H1 (cell line): ENCODE results near the gene KRTAP15-1. TPM values are rescaled to one million over a fixed set of nuclear protein-coding genes. Genes with fewer than 3 reads are reported as not detected.

ENCODE experiments used
- BCL11A ChIP-seq, 2 experiments: IDR thresholded peaks; one replicate each; pipeline ENCODE4 v1.6.1; 2011; ENCODE audit warnings: low read depth in 2 of 2, low read length in 2 of 2, mild to moderate bottlenecking in 2 of 2
- EGR1 ChIP-seq: IDR thresholded peaks from 2 replicates; pipeline ENCODE4 v1.6.1; 2011; ENCODE audit warnings: low read depth, low read length, borderline replicate concordance
- GABPA ChIP-seq: IDR thresholded peaks from 2 replicates; pipeline ENCODE4 v1.6.1; 2011; ENCODE audit warnings: mild to moderate bottlenecking, low read length, moderate library complexity, borderline replicate concordance; ENCODE audit not compliant: insufficient read depth
- PHF8 ChIP-seq: fragments of 200-600 bp; sonication (generic); conservative IDR thresholded peaks from 2 replicates; pipeline ENCODE4 v1.7.1; 2012; ENCODE audit warnings: low read depth, mild to moderate bottlenecking, inconsistent platforms, low read length, moderate library complexity
- RXRA ChIP-seq: IDR thresholded peaks from 2 replicates; pipeline ENCODE4 v1.6.1; 2011; ENCODE audit warnings: low read depth, mild to moderate bottlenecking, low read length, moderate library complexity; ENCODE audit not compliant: insufficient read depth
- SIX5 ChIP-seq: IDR thresholded peaks from 2 replicates; pipeline ENCODE4 v1.6.1; 2011; ENCODE audit warnings: mild to moderate bottlenecking, low read depth, low read length
- TAF1 ChIP-seq: IDR thresholded peaks from 2 replicates; pipeline ENCODE4 v1.6.1; 2011; ENCODE audit warnings: mild to moderate bottlenecking, low read depth, low read length
- polyA plus RNA-seq, 7 experiments: library from polyadenylated mRNA; depleted of rRNA in 3 of 7; stranded (reverse) in 5 of 7; unstranded in 2 of 7; fragments of >200 nt in 5 of 7; fragments of 200-250 nt in 2 of 7; gene quantifications; 1 replicate in 5 of 7; 2 replicates in 1 of 7; 4 replicates in 1 of 7; pipeline versions ENCODE4 v1.2.1 to v1.2.3, GENCODE V29; 2011 to 2013; ENCODE audit warnings: missing spikeins in 2 of 7, mixed read lengths in 2 of 7
- total RNA-seq: library from RNA; stranded (reverse); fragmentation: NEBNext Ultra II Directional; extraction: Animal tissue kit (Norgen Biotek cat#: 25700); gene quantifications from 2 replicates; pipeline ENCODE4 v1.2.1, GENCODE V29; 2021

Gene KRTAP15-1
- total and polyA plus RNA-seq, 2 of the 8 experiments (the other 6 are each of a cell fraction or from before 2014, with no cell fraction given): not detected

- TF ChIP-seq GABPA: no peak
- no peak for TF ChIP-seq PHF8
- no peak for TF ChIP-seq RXRA
- TF ChIP-seq TAF1: no peak
- no peak for TF ChIP-seq EGR1
- TF ChIP-seq BCL11A (IDR thresholded peaks at IDR 0.05; ENCODE audit: low read depth in 2 of 2, low read length in 2 of 2): no peak
- no peak for TF ChIP-seq SIX5
These were observed 9.9 kb upstream of the KRTAP15-1 start, which contains the start of gene KRTAP13-4 (continued) for GRCh38 chr21:30430170-30430655.
